Esophagus squamous epithelium (tissue), 4 donors: ENCODE results near the gene KIF6.

Source experiments
- CTCF ChIP-seq, 6 experiments: fragments of 450-650 bp in 4 of 6; fragments of 200-600 bp in 2 of 6; sonication (generic) in 2 of 6; IDR thresholded peaks; one replicate each; pipeline ENCODE4 v1.5.1; 2016 to 2019; ENCODE audit warnings: antibody characterized with exemption in 6 of 6, mild to moderate bottlenecking in 4 of 6, moderate library complexity in 4 of 6
- POLR2A ChIP-seq, 4 donors: fragments of 450-650 bp; IDR thresholded peaks; one replicate each; pipeline ENCODE4 v1.6.1; 2017; ENCODE audit warnings: antibody characterized with exemption in 4 of 4, mild to moderate bottlenecking in 4 of 4, moderate library complexity in 3 of 4

DNA sequence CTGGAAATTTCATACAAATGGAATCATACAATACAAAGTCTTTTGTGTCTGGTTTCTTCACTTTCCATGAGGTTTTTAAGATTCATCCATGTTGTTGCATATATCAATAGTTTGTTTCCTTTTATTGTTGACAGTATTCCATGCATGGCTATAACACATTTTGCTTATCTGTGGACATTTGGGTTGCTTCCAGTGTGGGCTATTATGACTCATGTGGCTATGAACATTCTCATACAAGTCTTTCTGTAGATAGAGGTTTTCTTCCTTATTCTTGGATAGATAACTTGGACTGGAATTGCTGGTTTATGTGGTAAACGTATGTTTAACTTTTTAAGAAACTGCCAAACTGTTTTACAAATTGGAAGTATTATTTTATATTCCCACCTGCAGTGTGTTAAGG, 30.0 kb upstream of the KIF6 start:
- TF ChIP-seq POLR2A (IDR thresholded peaks at IDR 0.05) (no peak), CTCF (IDR thresholded peaks at IDR 0.05) (no peak)
